ENCODE data around the gene TSPAN15.

Gene TSPAN15

GRCh38 chr10:69553328-69553727, 102.1 kb downstream of the TSPAN15 start:
- DNase-seq (ENCODE audit: low read depth) = no peak
- TF ChIP-seq CTCF (conservative IDR thresholded peaks at IDR 0.05; ENCODE audit: low read depth, low read length) = no peak

GRCh38 chr10:69554611-69555010, 103.3 kb downstream of the TSPAN15 start:
- no peak for TF ChIP-seq CTCF (conservative IDR thresholded peaks at IDR 0.05; ENCODE audit: low read depth, low read length)
- no peak overlapping the region for H3K4me3 ChIP-seq (ENCODE audit: low read depth, low read length)
- DNase-seq (ENCODE audit: low read depth) = no peak

More at GRCh38 chr10:69553328-69553727, 102.1 kb downstream of the TSPAN15 start:
- H3K4me3 ChIP-seq (ENCODE audit: low read depth, low read length) = no peak overlapping the region
